KMS-11 (cell line): ENCODE measurements around the gene TTLL7.

Experiments
- H2AFZ ChIP-seq: fragments of 200-600 bp; sonication (generic); 2 replicates; pipeline ENCODE4 v1.6.1; 2016; ENCODE audit warnings: antibody characterized with exemption, mixed run types, low read depth
- H3K27ac ChIP-seq: fragments of 200-600 bp; sonication (generic); 2 replicates; pipeline ENCODE4 v1.6.1; 2016; ENCODE audit warnings: mild to moderate bottlenecking, mixed run types
- H3K27me3 ChIP-seq: fragments of 200-600 bp; sonication (generic); 2 replicates; pipeline ENCODE4 v1.6.1; 2017; ENCODE audit warnings: mild to moderate bottlenecking, low read depth, mixed run types, moderate library complexity; ENCODE audit not compliant: insufficient read depth
- H3K36me3 ChIP-seq: fragments of 200-600 bp; sonication (generic); 2 replicates; pipeline ENCODE4 v1.6.1; 2017; ENCODE audit warnings: mild to moderate bottlenecking, mixed run types; ENCODE audit not compliant: insufficient read depth
- H3K4me1 ChIP-seq: fragments of 200-600 bp; sonication (generic); 2 replicates; pipeline ENCODE4 v1.6.1; 2016; ENCODE audit warnings: mild to moderate bottlenecking, low read depth, mixed run types; ENCODE audit not compliant: poor library complexity, severe bottlenecking
- H3K4me2 ChIP-seq: fragments of 200-600 bp; sonication (generic); 2 replicates; pipeline ENCODE4 v1.7.0; 2016; ENCODE audit warnings: mild to moderate bottlenecking, mixed run types
- H3K4me3 ChIP-seq: fragments of 200-600 bp; sonication (generic); IDR thresholded peaks from 2 replicates; pipeline ENCODE4 v1.6.1; 2017; ENCODE audit warnings: low read depth, low read length, mixed read lengths; ENCODE audit not compliant: insufficient read depth
- H3K79me2 ChIP-seq: fragments of 200-600 bp; sonication (generic); 2 replicates; pipeline ENCODE4 v1.6.1; 2016; ENCODE audit warnings: low read depth, mixed run types; ENCODE audit not compliant: insufficient read depth
- H3K9ac ChIP-seq: fragments of 200-600 bp; sonication (generic); 2 replicates; pipeline ENCODE4 v1.6.1; 2016; ENCODE audit warnings: mild to moderate bottlenecking, mixed run types
- H4K20me1 ChIP-seq: fragments of 200-600 bp; sonication (generic); 2 replicates; pipeline ENCODE4 v1.6.1; 2016; ENCODE audit warnings: mild to moderate bottlenecking, mixed run types; ENCODE audit not compliant: insufficient read depth
- CTCF ChIP-seq: fragments of 200-600 bp; sonication (generic); conservative IDR thresholded peaks from 2 replicates; pipeline ENCODE4 v1.6.1; 2017; ENCODE audit warnings: low read depth, mild to moderate bottlenecking, antibody characterized with exemption, low read length, moderate library complexity, mixed read lengths

TTLL7 gene

GRCh38 chr1:83960669-83961277 lies 38.2 kb downstream of the TTLL7 start:
- Histone ChIP-seq H3K27ac (no peak overlapping the region), H4K20me1 (no peaks in the 10 kb centered on the region), H2AFZ (no peak overlapping the region), H3K4me3 (no peak overlapping the region), H3K9ac (no peak overlapping the region), H3K27me3 (no peaks in the 10 kb centered on the region), H3K4me2 (no peak overlapping the region), H3K4me1 (peaks cover 8% of the 10 kb centered on the region), H3K79me2 (no peaks in the 10 kb centered on the region), H3K36me3 (no peaks in the 10 kb centered on the region)
- TF ChIP-seq CTCF, result no peak

GRCh38 chr1:83959824-83960498 lies 39.0 kb downstream of the TTLL7 start:
- no peak for TF ChIP-seq CTCF
- no peak overlapping the region for H3K27ac ChIP-seq

GRCh38 chr1:83958704-83959103 lies 40.2 kb downstream of the TTLL7 start:
- no peak overlapping the region for H3K9ac ChIP-seq
- no peaks in the 10 kb centered on the region for H3K79me2 ChIP-seq
- no peaks in the 10 kb centered on the region for H4K20me1 ChIP-seq
- no peak for TF ChIP-seq CTCF
- H3K4me1 ChIP-seq, result peaks cover 8% of the 10 kb centered on the region
- H3K4me3 ChIP-seq, result no peak overlapping the region
- no peaks in the 10 kb centered on the region for H3K36me3 ChIP-seq
- no peak overlapping the region for H3K4me2 ChIP-seq
- no peaks in the 10 kb centered on the region for H3K27me3 ChIP-seq
- no peak overlapping the region for H2AFZ ChIP-seq
- no peak overlapping the region for H3K27ac ChIP-seq

More at GRCh38 chr1:83959824-83960498, 39.0 kb downstream of the TTLL7 start:
- Histone ChIP-seq H3K79me2 (no peaks in the 10 kb centered on the region), H3K4me2 (no peak overlapping the region), H3K36me3 (no peaks in the 10 kb centered on the region), H3K4me1 (peaks cover 8% of the 10 kb centered on the region), H3K9ac (no peak overlapping the region), H2AFZ (no peak overlapping the region), H4K20me1 (no peaks in the 10 kb centered on the region), H3K4me3 (no peak overlapping the region), H3K27me3 (no peaks in the 10 kb centered on the region)

GRCh38 chr1:83954166-83954823 lies 44.6 kb downstream of the TTLL7 start:
- no peak for TF ChIP-seq CTCF
- no peak overlapping the region for H3K4me2 ChIP-seq
- no peak overlapping the region for H3K4me3 ChIP-seq
- H3K9ac ChIP-seq, result no peak overlapping the region
- H3K4me1 ChIP-seq, result no peaks in the 10 kb centered on the region
- H2AFZ ChIP-seq, result no peak overlapping the region
- H3K27me3 ChIP-seq, result no peaks in the 10 kb centered on the region
- no peaks in the 10 kb centered on the region for H3K79me2 ChIP-seq
- H3K27ac ChIP-seq, result no peak overlapping the region
- no peaks in the 10 kb centered on the region for H4K20me1 ChIP-seq
- no peaks in the 10 kb centered on the region for H3K36me3 ChIP-seq
